GM19043 (cell line): ENCODE results near the gene KCNS3.
"Not testable (repeated sequence)": the region's sequence is repeated elsewhere in the genome, so short reads cannot be mapped to it uniquely, and the experiment has no call there.

Experiments
- ATAC-seq: cut with Tn5 transposase; IDR thresholded peaks from one replicate; pipeline ENCODE4 v1.9.1; 2021; ENCODE audit warnings: low read depth; ENCODE audit not compliant: unreplicated experiment

KCNS3 gene

GRCh38 chr2:17936599-17936998, 58.1 kb downstream of the KCNS3 start:
- no peak for ATAC-seq

GRCh38 chr2:17940091-17940630, 61.7 kb downstream of the KCNS3 start:
- no peak for ATAC-seq

GRCh38 chr2:17943444-17943843, 65.0 kb downstream of the KCNS3 start:
- ATAC-seq = no peak

GRCh38 chr2:17947113-17947512, 68.6 kb downstream of the KCNS3 start:
- ATAC-seq = no peak

- ATAC-seq = no peak
Measured at GRCh38 chr2:17950006-17950405, 71.5 kb downstream of the KCNS3 start.

- ATAC-seq = no peak
Measured at GRCh38 chr2:17951563-17951962, 73.1 kb downstream of the KCNS3 start.

- ATAC-seq = no peak
Measured at GRCh38 chr2:17958466-17959092, 80.1 kb downstream of the KCNS3 start.

GRCh38 chr2:17959356-17959755, 80.9 kb downstream of the KCNS3 start:
- ATAC-seq = no peak

- ATAC-seq = peak; percentile 73
Measured at GRCh38 chr2:17959833-17960232, 81.4 kb downstream of the KCNS3 start.

- ATAC-seq = no peak
Measured at GRCh38 chr2:17960925-17961324, 82.5 kb downstream of the KCNS3 start.

GRCh38 chr2:17961789-17962188, 83.3 kb downstream of the KCNS3 start:
- ATAC-seq = no peak

- no peak for ATAC-seq
Measured at GRCh38 chr2:17962876-17963275, 84.4 kb downstream of the KCNS3 start.

GRCh38 chr2:17963571-17963970, 85.1 kb downstream of the KCNS3 start:
- ATAC-seq = not testable (repeated sequence)

GRCh38 chr2:17965196-17965595, 86.7 kb downstream of the KCNS3 start:
- no peak for ATAC-seq

GRCh38 chr2:17966798-17967197, 88.3 kb downstream of the KCNS3 start:
- no peak for ATAC-seq

GRCh38 chr2:17969661-17970060, 91.2 kb downstream of the KCNS3 start:
- no peak for ATAC-seq

- ATAC-seq = no peak
Measured at GRCh38 chr2:17971531-17972125, 93.2 kb downstream of the KCNS3 start.

- no peak for ATAC-seq
Measured at GRCh38 chr2:17972991-17973390, 94.5 kb downstream of the KCNS3 start.

- no peak for ATAC-seq
Measured at GRCh38 chr2:17975401-17975800, 96.9 kb downstream of the KCNS3 start.

GRCh38 chr2:17976871-17977746, 98.6 kb downstream of the KCNS3 start:
- no peak for ATAC-seq

GRCh38 chr2:17979707-17980106, 101.2 kb downstream of the KCNS3 start:
- no peak for ATAC-seq
